ENCODE results near the gene SLC6A3.
"Not testable (repeated sequence)": the region's sequence is repeated elsewhere in the genome, so short reads cannot be mapped to it uniquely, and the experiment has no call there.

Gene SLC6A3

GRCh38 chr5:1362242-1363015 is 82.8 kb downstream of the SLC6A3 start:
- no peak for FAIRE-seq
- no peak for TF ChIP-seq POLR2A (IDR thresholded peaks at IDR 0.05; ENCODE audit: low read depth, low read length)
- no peak for DNase-seq (ENCODE audit: insufficient read length, low spot score)

DNA sequence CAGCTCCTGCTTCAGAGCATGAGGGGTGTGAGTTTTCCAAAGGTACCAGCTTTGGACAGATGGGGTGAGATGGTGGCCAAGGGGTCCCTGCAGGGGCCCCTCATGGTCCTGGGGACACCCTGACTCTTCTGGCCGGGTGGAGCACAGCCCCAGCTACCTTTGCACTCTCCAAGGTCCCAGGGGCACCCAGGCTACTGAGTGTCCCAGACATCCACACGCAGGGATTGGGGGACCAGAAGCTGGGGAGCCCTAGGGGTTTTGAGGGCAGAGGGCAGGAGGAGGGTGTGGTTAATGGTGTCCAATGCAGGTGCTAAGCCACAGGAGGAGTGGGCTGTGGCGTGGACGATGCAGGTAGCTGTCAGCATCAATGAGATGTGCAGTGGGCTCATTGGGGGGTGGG is 84.4 kb downstream of the SLC6A3 start:
- FAIRE-seq: no peak
- TF ChIP-seq POLR2A (IDR thresholded peaks at IDR 0.05; ENCODE audit: low read depth, low read length): no peak

DNA sequence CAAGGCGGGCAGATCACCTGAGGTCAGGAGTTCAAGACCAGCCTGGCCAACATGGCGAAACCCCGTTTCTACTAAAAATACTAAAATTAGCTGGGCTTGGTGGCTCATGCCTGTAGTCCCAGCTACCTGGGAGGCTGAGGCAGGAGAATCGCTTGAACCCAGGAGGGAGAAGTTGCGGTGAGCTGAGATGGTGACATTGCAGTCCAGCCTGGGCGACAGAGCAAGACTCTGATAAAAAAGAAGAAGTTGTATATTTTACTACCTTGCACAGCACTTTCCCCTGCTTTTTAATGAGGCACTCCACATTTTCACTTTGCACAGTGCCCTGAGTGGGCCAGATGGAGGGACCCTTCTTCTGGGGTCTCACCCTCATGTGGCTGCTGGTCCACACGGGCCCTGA is 84.9 kb downstream of the SLC6A3 start:
- DNase-seq (ENCODE audit: insufficient read length, low spot score); FAIRE-seq: not testable (repeated sequence)

More for the DNA sequence above, 84.4 kb downstream of the SLC6A3 start:
- DNase-seq (ENCODE audit: insufficient read length, low spot score): no peak

GRCh38 chr5:1359713-1360112 is 85.5 kb downstream of the SLC6A3 start:
- no peak for DNase-seq (ENCODE audit: insufficient read length, low spot score)
- TF ChIP-seq POLR2A (IDR thresholded peaks at IDR 0.05; ENCODE audit: low read depth, low read length): no peak
- no peak for FAIRE-seq

DNA sequence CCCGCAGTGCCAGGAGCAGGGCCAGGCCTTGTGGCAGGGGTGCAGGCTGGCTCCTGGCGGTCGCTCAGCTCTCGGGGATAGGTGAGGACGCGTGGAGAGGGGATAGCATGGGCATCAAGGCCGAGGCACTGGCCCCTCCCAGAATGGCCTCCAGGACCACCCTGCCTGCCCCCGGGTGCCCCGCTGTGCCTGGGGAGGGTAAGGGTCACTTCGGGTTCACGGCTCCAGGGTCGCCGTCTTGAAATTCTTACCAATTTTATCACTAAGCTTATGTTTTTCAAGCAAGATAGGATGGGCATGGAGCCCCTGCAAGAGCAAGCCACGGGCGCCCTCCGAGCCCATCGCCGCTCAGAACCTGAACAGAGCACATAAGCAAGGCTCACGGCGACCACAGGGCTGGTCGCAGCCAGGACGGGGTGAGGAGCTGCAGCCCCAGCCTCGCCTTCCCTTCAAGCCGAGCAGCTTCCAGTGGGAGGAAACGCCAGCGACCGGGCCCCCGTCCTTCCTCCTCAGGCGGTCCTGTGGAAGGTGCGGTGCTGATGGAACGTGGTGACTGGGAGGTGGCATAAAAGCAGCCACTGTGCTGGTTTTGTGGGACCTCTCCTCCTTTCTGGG is 86.1 kb downstream of the SLC6A3 start:
- DNase-seq (ENCODE audit: insufficient read length, low spot score) (no peak), FAIRE-seq (no peak)
- no peak for TF ChIP-seq POLR2A (IDR thresholded peaks at IDR 0.05; ENCODE audit: low read depth, low read length)

DNA sequence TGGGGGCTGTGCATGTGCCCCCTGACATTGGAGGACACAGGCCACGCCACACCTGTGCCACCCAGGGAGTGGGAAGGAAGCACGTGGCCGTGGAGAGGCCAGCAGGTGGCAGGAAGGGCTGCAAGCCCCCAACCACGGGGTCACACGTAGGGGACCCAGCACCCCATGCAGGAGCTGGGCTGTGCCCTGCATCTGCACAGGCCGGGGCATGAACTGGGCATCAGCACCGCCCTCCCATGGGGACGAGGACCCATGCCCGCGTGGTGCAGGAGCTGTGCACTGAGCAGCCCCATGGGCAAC is 86.6 kb downstream of the SLC6A3 start:
- DNase-seq (ENCODE audit: insufficient read length, low spot score) (no peak), FAIRE-seq (no peak)
- no peak for TF ChIP-seq POLR2A (IDR thresholded peaks at IDR 0.05; ENCODE audit: low read depth, low read length)

GRCh38 chr5:1357946-1358725 is 87.1 kb downstream of the SLC6A3 start:
- no peak for TF ChIP-seq POLR2A (IDR thresholded peaks at IDR 0.05; ENCODE audit: low read depth, low read length)
- FAIRE-seq: no peak
- DNase-seq (ENCODE audit: insufficient read length, low spot score): no peak

DNA sequence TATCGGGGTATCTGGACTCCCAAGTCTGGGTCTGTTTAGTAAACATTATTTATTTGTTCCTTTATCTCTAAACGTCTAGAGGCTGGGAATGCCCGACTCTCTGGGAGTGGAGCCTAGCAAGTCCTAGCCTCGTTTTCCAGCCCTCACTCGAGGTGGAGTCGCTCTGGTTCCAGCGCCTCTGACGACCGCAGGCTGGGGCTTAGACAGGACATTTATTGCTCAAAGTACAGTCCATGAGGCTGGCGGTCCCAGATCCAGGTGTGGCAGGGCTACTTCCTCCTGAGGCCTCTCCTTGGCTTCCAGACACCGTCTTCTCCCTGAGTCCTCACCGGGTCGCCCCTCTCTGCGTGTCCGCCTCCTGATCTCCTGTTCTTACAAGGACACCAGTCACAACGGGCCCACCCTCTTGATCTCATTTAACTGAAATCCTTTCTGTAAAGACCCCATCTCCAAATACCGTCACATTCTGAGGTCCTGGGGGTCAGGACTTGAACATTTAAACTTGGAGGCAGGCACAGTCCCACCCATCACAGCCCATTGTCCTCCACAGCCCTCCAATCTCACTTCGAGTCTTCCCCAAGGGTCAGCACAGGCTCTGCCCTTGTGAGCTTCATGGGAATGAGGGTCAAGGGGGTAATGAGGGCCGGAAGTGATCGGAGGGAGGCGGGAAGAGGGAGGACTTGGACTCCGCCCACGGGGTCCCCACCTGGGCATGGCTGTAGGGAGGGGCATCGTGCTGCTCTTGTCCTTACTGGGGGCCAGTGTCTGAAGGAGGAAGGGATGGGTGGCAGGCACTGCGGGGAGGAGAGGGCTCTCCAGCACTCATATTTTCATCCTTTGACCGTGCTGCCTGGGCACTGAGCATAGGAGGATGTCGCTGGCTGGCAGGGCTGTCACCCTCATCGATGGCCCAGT is 88.1 kb downstream of the SLC6A3 start:
- FAIRE-seq (no peak), DNase-seq (ENCODE audit: insufficient read length, low spot score) (no peak)
- TF ChIP-seq POLR2A (IDR thresholded peaks at IDR 0.05; ENCODE audit: low read depth, low read length): no peak

DNA sequence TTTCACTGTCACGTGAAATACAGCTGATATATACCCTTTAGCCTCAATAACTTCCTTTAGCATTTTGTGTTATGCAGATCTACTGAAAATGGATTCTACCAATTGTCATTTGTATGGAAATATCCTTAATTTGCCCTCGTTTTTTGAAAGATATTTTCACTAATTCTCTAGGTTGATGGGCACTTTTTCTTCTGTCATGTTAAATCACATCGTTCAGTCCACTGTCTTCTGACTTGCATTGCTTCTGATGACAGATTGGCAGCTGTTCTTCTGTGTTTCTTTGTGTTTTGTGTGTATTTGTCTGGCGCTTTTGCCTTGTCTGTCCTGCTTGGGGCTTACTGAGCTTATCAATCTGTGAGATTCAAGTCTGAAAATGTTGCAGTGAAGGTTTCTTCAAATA is 90.7 kb downstream of the SLC6A3 start:
- TF ChIP-seq POLR2A (IDR thresholded peaks at IDR 0.05; ENCODE audit: low read depth, low read length): no peak
- no peak for FAIRE-seq
- DNase-seq (ENCODE audit: insufficient read length, low spot score): no peak

DNA sequence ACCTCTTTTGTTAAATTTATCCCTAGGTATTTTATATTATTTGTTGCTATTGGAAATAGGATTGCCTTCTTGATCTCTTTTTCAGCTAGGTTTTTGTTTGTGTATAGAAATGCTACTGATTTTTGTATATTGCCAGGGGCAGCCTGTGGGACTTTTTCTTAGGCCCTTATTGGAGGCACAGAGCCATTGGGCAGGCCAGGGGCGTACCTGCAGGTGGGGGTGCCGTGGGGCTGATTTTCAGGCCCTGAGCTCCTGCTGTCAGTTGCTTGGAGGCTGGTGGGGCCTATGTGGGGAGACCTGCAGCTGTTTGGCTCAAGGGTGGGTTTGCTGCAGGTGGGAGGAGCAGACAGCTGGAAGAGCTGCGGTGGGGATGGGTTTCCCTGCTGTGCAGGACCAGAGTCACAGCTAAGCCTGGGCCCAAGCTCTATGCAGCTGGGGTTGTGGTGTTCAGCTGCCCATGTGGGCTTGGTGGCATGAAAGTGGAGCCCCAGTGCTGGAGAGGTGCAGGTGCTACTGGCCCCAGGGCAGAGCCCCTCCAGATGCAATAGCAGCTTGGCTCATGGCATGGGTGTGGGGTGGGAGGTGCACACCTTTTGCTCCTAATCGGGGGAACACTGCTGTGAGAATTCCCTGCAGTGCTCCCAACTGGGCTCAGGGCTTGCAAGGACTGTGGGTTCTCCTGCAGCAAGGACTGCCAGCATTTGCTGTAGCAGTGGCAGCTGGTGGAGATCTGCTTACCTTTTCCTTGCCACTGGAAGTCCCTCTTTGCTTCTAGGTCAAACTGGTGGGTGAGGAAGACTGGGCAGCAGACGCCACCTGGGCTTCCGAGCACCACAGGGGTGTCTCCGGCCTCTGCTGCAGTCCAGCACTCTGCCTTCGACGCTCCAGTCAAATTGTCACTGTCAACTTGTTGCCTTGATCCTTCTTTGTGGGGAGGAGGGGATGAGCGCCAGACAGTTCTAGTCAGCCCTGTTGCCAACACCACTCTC is 92.7 kb downstream of the SLC6A3 start:
- FAIRE-seq (no peak), DNase-seq (ENCODE audit: insufficient read length, low spot score) (no peak)
- TF ChIP-seq POLR2A (IDR thresholded peaks at IDR 0.05; ENCODE audit: low read depth, low read length): no peak

- no peak for FAIRE-seq
- TF ChIP-seq POLR2A (IDR thresholded peaks at IDR 0.05; ENCODE audit: low read depth, low read length): no peak
These were observed 94.1 kb downstream of the SLC6A3 start for GRCh38 chr5:1351156-1351555.

GRCh38 chr5:1349246-1349645 is 96.0 kb downstream of the SLC6A3 start:
- TF ChIP-seq POLR2A (IDR thresholded peaks at IDR 0.05; ENCODE audit: low read depth, low read length): no peak
- no peak for DNase-seq (ENCODE audit: insufficient read length, low spot score)
- no peak for FAIRE-seq

More at GRCh38 chr5:1351156-1351555, 94.1 kb downstream of the SLC6A3 start:
- no peak for DNase-seq (ENCODE audit: insufficient read length, low spot score)

DNA sequence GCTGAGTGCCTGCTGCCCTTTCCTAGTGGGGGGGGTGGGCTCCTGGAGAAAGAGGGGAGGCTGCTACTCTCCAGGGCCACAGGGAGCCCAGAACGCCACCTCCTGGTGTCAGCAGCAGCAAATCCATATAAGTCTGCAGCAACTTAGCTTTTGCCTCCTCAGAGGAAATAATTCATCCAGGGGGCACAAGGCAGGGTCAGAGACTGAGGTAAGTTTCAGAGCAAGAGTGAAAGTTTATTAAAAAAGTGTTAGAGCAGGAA is 96.3 kb downstream of the SLC6A3 start:
- no peak for FAIRE-seq
- TF ChIP-seq POLR2A (IDR thresholded peaks at IDR 0.05; ENCODE audit: low read depth, low read length): no peak
- DNase-seq (ENCODE audit: insufficient read length, low spot score): no peak
